ENCODE results near the gene AVPR1B.

GRCh38 chr1:206110820-206111219 is 6.4 kb downstream of the AVPR1B start:
- TF ChIP-seq CTCF (IDR thresholded peaks at IDR 0.05), result no peak
- no peak for TF ChIP-seq POLR2A (IDR thresholded peaks at IDR 0.05)

Measured in uterus (tissue), 2 donors.